Loucy (cell line): ENCODE measurements around the gene WASF3.

Source experiments
- EZH2phosphoT487 ChIP-seq: fragments of 200-600 bp; IDR thresholded peaks from 2 replicates; pipeline ENCODE4 v1.6.1; 2018; ENCODE audit warnings: antibody characterized with exemption, mild to moderate bottlenecking, moderate library complexity, borderline replicate concordance
- TF ChIP-seq, protein P1 (sequence below): fragments of 200-600 bp; sonication (generic); conservative IDR thresholded peaks from 2 replicates; pipeline ENCODE4 v1.5.1; 2014; ENCODE audit warnings: mild to moderate bottlenecking, antibody characterized with exemption, low read length

- TF ChIP-seq, protein P1, sequence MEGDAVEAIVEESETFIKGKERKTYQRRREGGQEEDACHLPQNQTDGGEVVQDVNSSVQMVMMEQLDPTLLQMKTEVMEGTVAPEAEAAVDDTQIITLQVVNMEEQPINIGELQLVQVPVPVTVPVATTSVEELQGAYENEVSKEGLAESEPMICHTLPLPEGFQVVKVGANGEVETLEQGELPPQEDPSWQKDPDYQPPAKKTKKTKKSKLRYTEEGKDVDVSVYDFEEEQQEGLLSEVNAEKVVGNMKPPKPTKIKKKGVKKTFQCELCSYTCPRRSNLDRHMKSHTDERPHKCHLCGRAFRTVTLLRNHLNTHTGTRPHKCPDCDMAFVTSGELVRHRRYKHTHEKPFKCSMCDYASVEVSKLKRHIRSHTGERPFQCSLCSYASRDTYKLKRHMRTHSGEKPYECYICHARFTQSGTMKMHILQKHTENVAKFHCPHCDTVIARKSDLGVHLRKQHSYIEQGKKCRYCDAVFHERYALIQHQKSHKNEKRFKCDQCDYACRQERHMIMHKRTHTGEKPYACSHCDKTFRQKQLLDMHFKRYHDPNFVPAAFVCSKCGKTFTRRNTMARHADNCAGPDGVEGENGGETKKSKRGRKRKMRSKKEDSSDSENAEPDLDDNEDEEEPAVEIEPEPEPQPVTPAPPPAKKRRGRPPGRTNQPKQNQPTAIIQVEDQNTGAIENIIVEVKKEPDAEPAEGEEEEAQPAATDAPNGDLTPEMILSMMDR, result no peak
- TF ChIP-seq EZH2phosphoT487, result no peak
Measured at GRCh38 chr13:26709461-26709860, 152.0 kb downstream of the WASF3 start.
